ENCODE measurements around the gene LRRC37B. TPM values are rescaled to one million over a fixed set of nuclear protein-coding genes. Genes with fewer than 3 reads are reported as not detected.

LRRC37B gene
- total and polyA plus RNA-seq, 12 donors = 7.4 to 45.3 (median 13.7) TPM

- peaks cover 0 to 73% of the 10 kb centered on the region in 2 donors for H3K36me3 ChIP-seq (replicated peaks in 1 of 2)
- no peaks in the 10 kb centered on the region for H3K4me1 ChIP-seq (replicated peaks in 1 of 2)
- H3K27me3 ChIP-seq = no peaks in the 10 kb centered on the region
- H3K4me3 ChIP-seq = no peak overlapping the region
- DNase-seq = no peak
- intact Hi-C loops (cut with DNase I) = no loop called here
- H3K9me3 ChIP-seq (replicated peaks in 1 of 3) = no peaks in the 10 kb centered on the region
- H3K27ac ChIP-seq = no peak overlapping the region
- WGBS, 4 donors = 83 to 88% (median 85%) methylated on average over 5 to 6 of the region's 6 CpGs
- no peak for TF ChIP-seq POLR2A (IDR thresholded peaks at IDR 0.05)
These were observed 10.2 kb upstream of the LRRC37B start for GRCh38 chr17:31997005-31997404.

- peak; percentile 26 to 62 (median 42) for DNase-seq
- H3K4me1 ChIP-seq (replicated peaks in 1 of 2) = peaks cover 21 to 24% of the 10 kb centered on the region in 2 donors
- H3K9me3 ChIP-seq (replicated peaks in 1 of 3) = no peaks in the 10 kb centered on the region
- H3K36me3 ChIP-seq (replicated peaks in 1 of 2) = no peaks in the 10 kb centered on the region
- TF ChIP-seq CTCF (IDR thresholded peaks at IDR 0.05) (no peak), POLR2A (IDR thresholded peaks at IDR 0.05) (no peak)
- peak overlapping the region; percentile 6 to 96 (median 61) for H3K4me3 ChIP-seq
- peak overlapping the region in 4 of 5 donors; percentile 58 to 91 (median 80) for H3K27ac ChIP-seq
- H3K27me3 ChIP-seq = no peaks in the 10 kb centered on the region
- intact Hi-C loops (cut with DNase I) = loop anchor here in 1 of 2 donors (5.0 kb wide), 1 partner anchor 130 kb away; no protein-coding TSS in a partner anchor
- 0 to 5% (median 1%) methylated on average over 7 to 78 of the region's 80 CpGs for WGBS, 4 donors
These were observed 498 bp downstream of the LRRC37B start for GRCh38 chr17:32007463-32008298.

GRCh38 chr17:32009262-32009542 is 2.0 kb downstream of the LRRC37B start:
- TF ChIP-seq CTCF (IDR thresholded peaks at IDR 0.05) (no peak), POLR2A (IDR thresholded peaks at IDR 0.05) (no peak)
- peaks cover 21 to 24% of the 10 kb centered on the region in 2 donors for H3K4me1 ChIP-seq (replicated peaks in 1 of 2)
- H3K4me3 ChIP-seq = peak overlapping the region in 1 of 4 donors; percentile 96
- no peaks in the 10 kb centered on the region for H3K9me3 ChIP-seq (replicated peaks in 1 of 3)
- 97 to 99% (median 98%) methylated on average over 2 of the region's 2 CpGs for WGBS, 4 donors
- H3K27me3 ChIP-seq = no peaks in the 10 kb centered on the region
- H3K27ac ChIP-seq = no peak overlapping the region
- H3K36me3 ChIP-seq (replicated peaks in 1 of 2) = no peaks in the 10 kb centered on the region
- intact Hi-C loops (cut with DNase I) = loop anchor here in 1 of 2 donors (5.0 kb wide), 1 partner anchor 128 kb away; no protein-coding TSS in a partner anchor
- DNase-seq = no peak

- intact Hi-C loops (cut with DNase I) = no loop called here
- no peak overlapping the region for H3K27ac ChIP-seq
- peaks cover 21 to 24% of the 10 kb centered on the region in 2 donors for H3K4me1 ChIP-seq (replicated peaks in 1 of 2)
- H3K4me3 ChIP-seq = no peak overlapping the region
- TF ChIP-seq CTCF (IDR thresholded peaks at IDR 0.05) (no peak), POLR2A (IDR thresholded peaks at IDR 0.05) (no peak)
- no peaks in the 10 kb centered on the region for H3K36me3 ChIP-seq (replicated peaks in 1 of 2)
- WGBS, 4 donors = 84 to 87% (median 86%) methylated on average over 4 of the region's 4 CpGs
- no peaks in the 10 kb centered on the region for H3K27me3 ChIP-seq
- no peak for DNase-seq
- no peaks in the 10 kb centered on the region for H3K9me3 ChIP-seq (replicated peaks in 1 of 3)
These were observed 2.9 kb downstream of the LRRC37B start for GRCh38 chr17:32010114-32010513.

Measured in adrenal gland (tissue), 12 donors.